WTC11 (cell line): Measurements from ENCODE around the gene MYO18B. TPM values are rescaled to one million over a fixed set of nuclear protein-coding genes. Genes with fewer than 3 reads are reported as not detected.

Experiments
- ATAC-seq: fragments of 200-7000 bp; cut with Tn5 transposase; 2 replicates; pipeline ENCODE4 v1.10.0; 2021; ENCODE audit warnings: mild to moderate bottlenecking, moderate library complexity
- CTCF ChIA-PET: fragments of 300-600 bp; sonication (Branson Sonifier 250); formaldehyde crosslinking; loops from one replicate; lab custom pipeline; 2021; ENCODE audit warnings: antibody characterized with exemption; lab: Charles Lee
- POLR2A ChIA-PET: fragments of 350-600 bp; sonication (Branson Sonifier 250); formaldehyde crosslinking; loops from one replicate; lab custom pipeline; 2021; ENCODE audit warnings: antibody characterized with exemption; lab: Charles Lee
- DNase-seq: peaks from one replicate; pipeline ENCODE4 v3.0.0; 2021; ENCODE audit warnings: low spot score
- H3K27ac Mint-ChIP-seq: 2 replicates; pipeline ENCODE4 v1.8.0; 2021; ENCODE audit warnings: mixed read lengths
- H3K27me3 Mint-ChIP-seq: 2 replicates; pipeline ENCODE4 v1.8.0; 2021; ENCODE audit warnings: low read depth, mild to moderate bottlenecking, moderate library complexity, mixed read lengths
- H3K36me3 Mint-ChIP-seq: 2 replicates; pipeline ENCODE4 v1.8.0; 2021; ENCODE audit warnings: mixed read lengths
- H3K4me1 Mint-ChIP-seq: 2 replicates; pipeline ENCODE4 v1.8.0; 2022; ENCODE audit warnings: mixed read lengths
- H3K4me3 Mint-ChIP-seq: 2 replicates; pipeline ENCODE4 v1.8.0; 2021; ENCODE audit warnings: mild to moderate bottlenecking, moderate library complexity, mixed read lengths
- H3K9me3 Mint-ChIP-seq: 2 replicates; pipeline ENCODE4 v1.8.0; 2021; ENCODE audit warnings: mixed read lengths
- ETV6 ChIP-seq: sonication (generic); formaldehyde crosslinking; IDR thresholded peaks from 2 replicates; pipeline ENCODE4 v1.8.1; 2022; ENCODE audit warnings: mild to moderate bottlenecking, missing genetic modification reagents
- GABPB1 ChIP-seq: sonication (generic); formaldehyde crosslinking; IDR thresholded peaks from 2 replicates; pipeline ENCODE4 v1.8.1; 2023; ENCODE audit warnings: mild to moderate bottlenecking, missing genetic modification reagents
- GTF2I ChIP-seq: fragments of 250-450 bp; sonication (Bioruptor Pico); conservative IDR thresholded peaks from 2 replicates; pipeline ENCODE4 v1.4.0; 2021; ENCODE audit warnings: mild to moderate bottlenecking
- IRF2 ChIP-seq: sonication (generic); formaldehyde crosslinking; IDR thresholded peaks from 2 replicates; pipeline ENCODE4 v1.8.0; 2022; ENCODE audit warnings: low read depth, missing genetic modification reagents, borderline replicate concordance
- NFATC4 ChIP-seq: fragments of 250-450 bp; sonication (Bioruptor Pico); IDR thresholded peaks from 2 replicates; pipeline ENCODE4 v1.9.0; 2021; ENCODE audit warnings: mild to moderate bottlenecking
- RORB ChIP-seq: fragments of 250-450 bp; sonication (Bioruptor Pico); IDR thresholded peaks from 2 replicates; pipeline ENCODE4 v1.9.0; 2021; ENCODE audit warnings: mild to moderate bottlenecking
- SMAD4 ChIP-seq: sonication (generic); formaldehyde crosslinking; IDR thresholded peaks from 2 replicates; pipeline ENCODE4 v1.8.0; 2022; ENCODE audit warnings: mild to moderate bottlenecking, missing genetic modification reagents
- TEAD1 ChIP-seq: sonication (generic); formaldehyde crosslinking; IDR thresholded peaks from 2 replicates; pipeline ENCODE4 v1.8.0; 2022; ENCODE audit warnings: mild to moderate bottlenecking, missing genetic modification reagents
- ZBTB21 ChIP-seq: sonication (generic); formaldehyde crosslinking; IDR thresholded peaks from 2 replicates; pipeline ENCODE4 v1.8.1; 2023; ENCODE audit warnings: mild to moderate bottlenecking, missing genetic modification reagents, borderline replicate concordance
- ZNF232 ChIP-seq: sonication (generic); formaldehyde crosslinking; IDR thresholded peaks from 2 replicates; pipeline ENCODE4 v1.8.0; 2022; ENCODE audit warnings: mild to moderate bottlenecking, missing genetic modification reagents
- ZNF396 ChIP-seq: fragments of 250-450 bp; sonication (Bioruptor Pico); IDR thresholded peaks from 2 replicates; pipeline ENCODE4 v1.8.0; 2021; ENCODE audit warnings: mild to moderate bottlenecking, moderate library complexity, borderline replicate concordance
- total RNA-seq: library from RNA; stranded (reverse); gene quantifications from 3 replicates; pipeline ENCODE4 v1.2.3, GENCODE V29; 2021
- TF ChIP-seq, protein P1 (sequence below): fragments of 200-600 bp; IDR thresholded peaks from 2 replicates; pipeline ENCODE4 v1.8.0; 2022; ENCODE audit warnings: antibody characterized with exemption
- TF ChIP-seq, protein P2 (sequence below): sonication (generic); formaldehyde crosslinking; IDR thresholded peaks from 2 replicates; pipeline ENCODE4 v1.8.0; 2023; ENCODE audit warnings: mild to moderate bottlenecking, missing genetic modification reagents
- TF ChIP-seq, protein P3 (sequence below): sonication (generic); formaldehyde crosslinking; IDR thresholded peaks from 2 replicates; pipeline ENCODE4 v1.8.0; 2022; ENCODE audit warnings: mild to moderate bottlenecking, missing genetic modification reagents

The MYO18B gene
- total RNA-seq, 1 experiment from 2014 or later: 0.96 TPM

DNA sequence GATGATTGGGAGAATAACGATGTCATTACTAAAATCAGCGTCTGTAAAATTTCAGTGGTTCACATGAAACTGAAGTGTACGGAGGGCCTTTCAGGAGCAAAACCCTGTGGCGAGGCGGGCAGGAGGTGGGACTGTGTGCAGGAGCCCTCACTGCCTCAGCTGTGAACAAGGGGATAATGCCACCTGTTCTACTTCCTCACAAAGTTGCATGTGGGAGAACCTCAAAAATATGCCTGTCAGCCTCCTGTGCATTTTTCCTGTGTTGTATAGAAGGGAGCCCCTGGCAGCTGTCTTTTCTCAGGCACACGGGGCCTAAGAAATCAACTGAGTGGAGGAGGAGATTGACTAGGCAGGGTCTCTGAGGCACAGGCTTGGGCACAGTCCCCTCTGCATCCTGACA lies 43.0 kb upstream of the MYO18B start:
- no peak overlapping the region for H3K4me3 Mint-ChIP-seq
- TF ChIP-seq, protein P1, sequence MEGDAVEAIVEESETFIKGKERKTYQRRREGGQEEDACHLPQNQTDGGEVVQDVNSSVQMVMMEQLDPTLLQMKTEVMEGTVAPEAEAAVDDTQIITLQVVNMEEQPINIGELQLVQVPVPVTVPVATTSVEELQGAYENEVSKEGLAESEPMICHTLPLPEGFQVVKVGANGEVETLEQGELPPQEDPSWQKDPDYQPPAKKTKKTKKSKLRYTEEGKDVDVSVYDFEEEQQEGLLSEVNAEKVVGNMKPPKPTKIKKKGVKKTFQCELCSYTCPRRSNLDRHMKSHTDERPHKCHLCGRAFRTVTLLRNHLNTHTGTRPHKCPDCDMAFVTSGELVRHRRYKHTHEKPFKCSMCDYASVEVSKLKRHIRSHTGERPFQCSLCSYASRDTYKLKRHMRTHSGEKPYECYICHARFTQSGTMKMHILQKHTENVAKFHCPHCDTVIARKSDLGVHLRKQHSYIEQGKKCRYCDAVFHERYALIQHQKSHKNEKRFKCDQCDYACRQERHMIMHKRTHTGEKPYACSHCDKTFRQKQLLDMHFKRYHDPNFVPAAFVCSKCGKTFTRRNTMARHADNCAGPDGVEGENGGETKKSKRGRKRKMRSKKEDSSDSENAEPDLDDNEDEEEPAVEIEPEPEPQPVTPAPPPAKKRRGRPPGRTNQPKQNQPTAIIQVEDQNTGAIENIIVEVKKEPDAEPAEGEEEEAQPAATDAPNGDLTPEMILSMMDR: no peak
- TF ChIP-seq IRF2: no peak
- TF ChIP-seq, protein P2, sequence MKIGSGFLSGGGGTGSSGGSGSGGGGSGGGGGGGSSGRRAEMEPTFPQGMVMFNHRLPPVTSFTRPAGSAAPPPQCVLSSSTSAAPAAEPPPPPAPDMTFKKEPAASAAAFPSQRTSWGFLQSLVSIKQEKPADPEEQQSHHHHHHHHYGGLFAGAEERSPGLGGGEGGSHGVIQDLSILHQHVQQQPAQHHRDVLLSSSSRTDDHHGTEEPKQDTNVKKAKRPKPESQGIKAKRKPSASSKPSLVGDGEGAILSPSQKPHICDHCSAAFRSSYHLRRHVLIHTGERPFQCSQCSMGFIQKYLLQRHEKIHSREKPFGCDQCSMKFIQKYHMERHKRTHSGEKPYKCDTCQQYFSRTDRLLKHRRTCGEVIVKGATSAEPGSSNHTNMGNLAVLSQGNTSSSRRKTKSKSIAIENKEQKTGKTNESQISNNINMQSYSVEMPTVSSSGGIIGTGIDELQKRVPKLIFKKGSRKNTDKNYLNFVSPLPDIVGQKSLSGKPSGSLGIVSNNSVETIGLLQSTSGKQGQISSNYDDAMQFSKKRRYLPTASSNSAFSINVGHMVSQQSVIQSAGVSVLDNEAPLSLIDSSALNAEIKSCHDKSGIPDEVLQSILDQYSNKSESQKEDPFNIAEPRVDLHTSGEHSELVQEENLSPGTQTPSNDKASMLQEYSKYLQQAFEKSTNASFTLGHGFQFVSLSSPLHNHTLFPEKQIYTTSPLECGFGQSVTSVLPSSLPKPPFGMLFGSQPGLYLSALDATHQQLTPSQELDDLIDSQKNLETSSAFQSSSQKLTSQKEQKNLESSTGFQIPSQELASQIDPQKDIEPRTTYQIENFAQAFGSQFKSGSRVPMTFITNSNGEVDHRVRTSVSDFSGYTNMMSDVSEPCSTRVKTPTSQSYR (CRISPR knock-in tag): no peak
- no peak for TF ChIP-seq ETV6 (CRISPR knock-in tag)
- TF ChIP-seq RORB: no peak
- TF ChIP-seq SMAD4 (CRISPR knock-in tag): no peak
- no peak for TF ChIP-seq ZBTB21 (CRISPR knock-in tag)
- TF ChIP-seq ZNF232 (CRISPR knock-in tag): no peak
- no peak for TF ChIP-seq GABPB1 (CRISPR knock-in tag)
- TF ChIP-seq, protein P3, sequence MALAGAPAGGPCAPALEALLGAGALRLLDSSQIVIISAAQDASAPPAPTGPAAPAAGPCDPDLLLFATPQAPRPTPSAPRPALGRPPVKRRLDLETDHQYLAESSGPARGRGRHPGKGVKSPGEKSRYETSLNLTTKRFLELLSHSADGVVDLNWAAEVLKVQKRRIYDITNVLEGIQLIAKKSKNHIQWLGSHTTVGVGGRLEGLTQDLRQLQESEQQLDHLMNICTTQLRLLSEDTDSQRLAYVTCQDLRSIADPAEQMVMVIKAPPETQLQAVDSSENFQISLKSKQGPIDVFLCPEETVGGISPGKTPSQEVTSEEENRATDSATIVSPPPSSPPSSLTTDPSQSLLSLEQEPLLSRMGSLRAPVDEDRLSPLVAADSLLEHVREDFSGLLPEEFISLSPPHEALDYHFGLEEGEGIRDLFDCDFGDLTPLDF (CRISPR knock-in tag): no peak

DNA sequence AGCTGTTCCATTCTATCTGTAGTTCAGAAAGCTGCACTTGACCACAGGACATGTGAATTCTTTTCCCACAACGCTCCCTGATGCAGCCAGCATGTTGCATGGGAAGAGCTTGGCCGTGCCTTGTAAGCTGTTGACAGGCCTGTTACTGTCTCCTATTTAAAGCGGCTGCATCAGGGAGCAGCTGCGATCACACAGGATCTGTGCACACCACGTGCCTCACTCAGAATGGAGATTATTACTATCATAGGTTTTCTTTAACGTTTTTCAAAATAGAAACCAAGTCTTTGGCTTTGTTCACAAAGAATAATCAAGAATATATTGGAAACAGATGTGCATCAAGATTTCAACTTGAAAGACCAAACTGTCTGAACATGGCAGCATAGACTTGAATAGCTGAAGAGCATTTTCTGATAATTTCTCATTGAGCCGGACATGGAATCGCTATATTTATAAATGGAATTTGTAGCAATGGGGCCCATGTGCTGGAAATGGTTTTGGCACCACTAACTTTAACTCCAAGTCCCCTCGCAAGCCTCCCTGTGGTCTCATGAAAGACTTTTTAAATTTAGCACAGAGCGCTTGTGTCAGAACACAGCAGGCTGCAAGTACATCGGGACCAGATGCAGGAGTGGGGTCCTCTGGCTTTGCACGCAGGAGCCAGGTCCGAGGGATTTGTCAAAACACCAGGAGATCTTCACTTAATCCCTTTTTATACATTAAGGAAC lies 40.8 kb upstream of the MYO18B start:
- H3K27ac Mint-ChIP-seq: no peak overlapping the region
- ATAC-seq (no peak), DNase-seq (no peak)
- POLR2A ChIA-PET: no interaction called here
- H3K9me3 Mint-ChIP-seq: no peaks in the 10 kb centered on the region
- no peaks in the 10 kb centered on the region for H3K27me3 Mint-ChIP-seq
- H3K4me1 Mint-ChIP-seq: no peaks in the 10 kb centered on the region
- H3K36me3 Mint-ChIP-seq: peaks cover 4% of the 10 kb centered on the region; the same call in 1 of the 2 replicates
- H3K4me3 Mint-ChIP-seq: no peak overlapping the region
- TF ChIP-seq, protein P2 (CRISPR knock-in tag): no peak
- TF ChIP-seq ZNF396 (no peak), GTF2I (no peak), NFATC4 (CRISPR knock-in tag) (no peak), TEAD1 (CRISPR knock-in tag) (no peak)
- CTCF ChIA-PET: interaction anchor here (1.0 to 2.1 kb wide), 3 partner anchors 72 to 239 kb away, joined by 4 to 12 read pairs (median 11); no protein-coding TSS in a partner anchor

More for the DNA sequence above, 43.0 kb upstream of the MYO18B start:
- Mint-ChIP-seq H3K36me3 (peaks cover 12% of the 10 kb centered on the region; the same call in 1 of the 2 replicates), H3K4me1 (peaks cover 8% of the 10 kb centered on the region), H3K9me3 (no peaks in the 10 kb centered on the region), H3K27ac (no peak overlapping the region), H3K27me3 (no peaks in the 10 kb centered on the region)
- no peak for ATAC-seq
- POLR2A ChIA-PET: interaction anchor here (0.7 kb wide), 1 partner anchor 471 kb away, joined by 3 read pairs; no protein-coding TSS in a partner anchor
- DNase-seq: no peak
- CTCF ChIA-PET: no interaction called here
